ENCODE results near the gene RPTOR. TPM values are rescaled to one million over a fixed set of nuclear protein-coding genes. Genes with fewer than 3 reads are reported as not detected.

RPTOR gene
- total RNA-seq, 1 donor from 2014 or later: 11.7 TPM

DNA sequence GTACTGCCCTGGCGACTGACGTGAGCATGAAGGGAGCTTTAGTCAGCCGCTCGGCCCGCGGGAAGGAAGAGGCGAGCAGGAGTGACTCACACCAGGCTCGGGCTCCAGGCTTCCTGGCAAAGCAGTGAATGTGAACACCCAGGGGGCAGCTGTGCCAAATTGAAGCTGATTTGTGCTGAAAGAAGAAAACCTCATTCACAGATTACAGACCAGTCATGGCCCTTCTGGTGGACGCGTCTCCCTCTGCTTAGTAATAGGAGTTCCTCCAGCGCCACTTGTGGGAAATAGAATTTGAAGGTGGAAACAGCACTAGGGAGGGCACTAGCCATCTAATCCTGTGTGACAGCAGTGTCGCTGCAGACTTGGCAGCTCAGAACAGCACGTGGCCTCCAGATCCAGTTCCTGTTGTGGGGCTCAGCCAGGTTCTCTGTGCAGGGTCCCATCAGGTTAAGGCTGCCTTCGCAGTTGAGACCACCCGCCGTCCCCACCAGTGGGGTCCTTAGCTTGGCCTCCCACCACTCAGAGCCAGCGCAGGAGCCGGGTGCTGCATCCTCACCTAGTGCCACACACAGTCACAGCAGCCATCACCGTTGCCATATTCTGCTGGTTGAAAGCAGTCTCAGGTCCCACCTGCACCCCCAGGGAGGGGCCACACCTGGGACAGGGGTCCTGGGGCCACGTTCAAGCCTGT, 282.5 kb downstream of the RPTOR start:
- DNase-seq (ENCODE audit: low read depth in 2 of 2): peak; percentile 91 to 98

DNA sequence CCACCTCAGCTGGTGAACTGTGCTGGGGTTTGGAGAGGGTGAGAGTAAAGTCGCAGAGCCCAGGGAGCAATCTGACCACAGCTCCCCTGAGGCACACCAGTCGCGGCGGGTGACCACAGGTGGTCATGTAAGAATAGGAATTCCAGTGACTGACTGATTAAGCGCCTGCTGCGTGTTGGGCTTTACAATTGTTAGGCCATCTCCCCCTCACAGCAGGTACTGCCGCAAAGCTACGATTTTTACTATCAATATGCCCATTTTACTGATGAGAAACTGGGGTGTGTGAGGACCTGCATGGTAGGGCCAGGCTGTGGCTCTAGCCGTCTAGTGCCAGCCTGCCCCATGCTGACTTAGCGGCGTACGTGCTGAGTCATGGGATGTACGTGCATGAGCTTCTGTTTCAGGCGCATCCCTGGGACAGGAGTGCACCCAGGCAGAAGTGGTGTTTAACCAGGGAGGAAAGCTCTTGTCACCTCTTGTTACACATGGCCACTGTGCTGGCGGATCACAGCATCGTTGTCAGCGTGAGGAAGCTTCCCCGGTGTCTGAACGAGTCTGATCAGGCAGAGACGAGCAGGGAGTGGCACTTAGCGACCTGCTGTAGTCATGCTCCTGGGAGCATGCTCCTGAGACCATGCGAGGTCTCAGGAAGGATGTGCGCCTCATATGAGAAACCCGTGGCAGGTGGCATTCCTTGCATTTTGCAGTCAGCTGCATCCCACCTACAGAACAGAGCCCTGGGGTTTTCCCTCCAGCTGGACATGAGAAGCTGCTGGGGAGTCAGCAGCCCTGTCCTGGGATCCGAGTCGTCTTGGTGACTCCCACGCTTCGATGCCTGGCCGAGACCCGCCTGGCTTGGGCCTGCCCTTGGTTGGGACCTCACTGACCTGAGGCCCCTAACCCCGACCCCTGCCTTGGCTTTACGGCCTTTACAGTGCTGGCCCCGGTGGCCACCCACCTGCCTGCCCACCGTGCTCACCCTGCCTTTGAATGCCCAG, 283.3 kb downstream of the RPTOR start:
- peak; percentile 31 to 46 for DNase-seq (ENCODE audit: low read depth in 2 of 2)

DNA sequence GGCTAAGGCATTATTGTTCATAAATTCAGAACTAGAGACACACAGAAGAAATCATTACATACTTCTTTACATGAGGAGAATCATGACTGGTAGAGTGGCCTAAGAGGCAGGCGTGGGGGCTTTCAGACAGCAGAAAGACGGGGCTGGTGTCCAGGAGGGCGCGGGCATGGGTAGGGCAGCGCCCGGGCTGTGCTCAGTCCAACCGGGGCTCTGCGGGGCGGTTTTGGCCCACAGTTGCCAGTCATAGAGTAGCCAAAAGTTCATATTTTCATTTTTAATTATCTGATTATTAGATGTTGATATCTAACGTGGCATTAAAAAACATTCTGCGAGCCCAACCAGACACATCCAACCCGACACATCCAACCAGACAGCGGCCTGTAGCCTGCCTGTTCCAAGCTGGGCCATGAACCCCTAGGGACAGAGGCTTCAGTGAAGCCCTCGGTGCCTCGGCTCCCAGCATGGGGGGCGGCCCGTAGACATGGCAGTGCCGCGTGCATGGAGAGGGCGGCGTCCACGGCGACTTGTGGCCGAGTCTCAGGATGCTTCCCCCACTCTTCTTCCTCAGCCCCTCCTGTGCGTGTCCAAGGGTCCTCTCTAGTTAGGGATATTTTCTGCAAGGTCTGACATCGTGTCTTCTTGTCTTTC, 284.7 kb downstream of the RPTOR start:
- DNase-seq (ENCODE audit: low read depth in 2 of 2): no peak

DNA sequence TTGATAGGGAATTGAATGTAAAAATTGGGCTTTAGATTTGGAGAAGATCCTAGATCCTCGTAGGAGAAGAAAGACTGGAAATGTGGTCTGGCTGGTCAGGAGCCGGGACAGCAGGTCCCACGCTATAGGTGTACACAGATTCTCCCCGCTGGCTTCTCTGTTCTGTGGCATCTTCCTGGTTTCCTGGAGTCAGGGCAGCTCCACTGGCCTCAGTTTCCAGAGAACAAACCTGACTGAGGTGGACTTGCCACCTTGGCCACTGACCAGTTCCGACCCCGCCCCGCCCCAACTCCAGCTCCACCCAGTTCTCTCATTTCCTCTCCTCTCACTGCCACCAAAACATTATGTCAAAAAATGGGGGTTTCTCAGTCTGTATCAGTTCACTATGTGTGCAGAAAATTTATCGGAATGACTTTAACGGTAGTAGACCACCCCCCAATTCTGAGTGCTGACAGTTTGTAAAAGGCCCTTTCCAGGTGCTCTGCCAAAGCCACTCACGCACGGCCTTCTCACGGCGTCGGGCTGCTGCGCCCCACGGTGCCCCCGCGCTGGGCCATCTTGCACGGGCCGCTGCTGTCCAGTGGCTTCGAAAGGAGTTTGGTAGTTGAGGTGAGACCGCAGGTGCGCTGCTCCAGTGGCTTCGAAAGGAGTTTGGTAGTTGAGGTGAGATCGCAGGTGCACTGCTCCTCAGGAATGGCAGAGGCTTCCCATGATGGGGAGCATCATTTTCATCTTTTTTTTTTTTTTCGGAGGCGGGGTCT, 285.6 kb downstream of the RPTOR start:
- DNase-seq (ENCODE audit: low read depth in 2 of 2): no peak

DNA sequence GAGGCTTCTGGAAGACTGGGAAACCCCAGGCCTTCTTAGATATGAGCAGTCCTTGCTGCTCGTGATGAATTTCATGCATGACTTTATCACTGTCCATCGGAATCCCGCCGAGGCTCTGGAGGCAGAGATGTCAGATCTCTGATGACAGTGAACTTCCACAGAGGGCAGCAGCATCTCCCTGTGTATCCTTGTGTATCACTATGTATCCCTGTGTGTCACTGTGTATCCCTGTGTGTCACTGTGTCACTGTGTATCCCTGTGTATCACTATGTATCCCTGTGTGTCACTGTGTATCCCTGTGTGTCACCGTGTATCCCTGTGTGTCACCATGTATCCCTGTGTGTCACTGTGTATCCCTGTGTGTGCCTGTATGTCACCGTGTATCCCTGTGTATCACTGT, 286.9 kb downstream of the RPTOR start:
- no peak for DNase-seq (ENCODE audit: low read depth in 2 of 2)

DNA sequence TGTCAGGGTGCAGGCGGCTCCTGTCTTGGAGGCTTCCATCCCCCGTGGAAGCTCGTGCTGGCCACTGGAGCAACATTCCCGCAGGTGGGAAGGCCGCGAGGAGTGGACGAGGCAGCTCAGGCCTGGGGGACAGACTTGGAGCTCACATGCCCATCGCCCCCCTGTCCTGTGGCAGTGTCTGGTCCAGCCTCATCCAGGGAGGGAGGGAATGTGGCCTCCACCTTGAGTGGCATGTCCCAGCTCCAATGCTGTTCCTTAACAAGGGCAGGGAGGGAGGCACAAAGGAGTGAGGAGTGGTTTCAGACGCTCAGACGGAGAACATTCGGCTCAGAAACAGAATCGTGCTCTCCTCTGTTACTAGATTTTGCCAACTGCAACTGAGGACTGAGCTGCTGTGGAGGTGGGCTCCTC, 287.6 kb downstream of the RPTOR start:
- DNase-seq (ENCODE audit: low read depth in 2 of 2): peak; percentile 8 to 78

DNA sequence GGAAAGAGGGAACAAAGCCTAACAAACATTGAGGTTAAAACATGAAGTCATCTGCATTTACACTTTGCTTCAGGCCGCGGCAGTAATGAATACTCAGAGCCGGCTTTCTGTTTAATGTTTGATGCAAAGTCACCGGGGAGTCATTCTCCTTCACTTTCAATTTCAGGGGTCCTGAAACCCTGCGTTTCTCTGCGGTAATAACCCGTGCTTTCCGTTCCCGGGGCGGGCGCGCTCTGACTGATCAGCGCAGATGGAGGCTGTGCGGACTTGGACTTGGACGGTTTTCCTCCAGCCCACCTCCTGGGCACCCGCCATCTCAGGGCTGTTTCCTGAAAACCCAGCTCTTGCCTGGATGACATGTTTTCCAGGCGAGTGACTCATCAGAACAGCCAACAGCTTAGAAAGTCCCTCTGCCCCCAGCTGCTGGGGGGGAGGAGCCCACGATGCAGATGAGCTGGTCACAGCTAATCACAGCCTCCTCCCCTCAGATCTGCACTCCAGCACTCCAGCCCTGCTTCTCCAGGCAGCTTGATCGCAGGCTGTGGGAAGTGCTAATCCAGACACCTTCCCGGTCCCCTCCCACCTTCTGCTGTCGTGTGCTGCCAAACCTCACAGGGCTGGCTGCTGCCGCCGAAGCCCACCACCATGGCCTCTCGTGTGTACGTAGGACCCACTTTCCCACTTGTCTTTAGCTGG, 288.4 kb downstream of the RPTOR start:
- DNase-seq (ENCODE audit: low read depth in 2 of 2): peak; percentile 95 to 99

DNA sequence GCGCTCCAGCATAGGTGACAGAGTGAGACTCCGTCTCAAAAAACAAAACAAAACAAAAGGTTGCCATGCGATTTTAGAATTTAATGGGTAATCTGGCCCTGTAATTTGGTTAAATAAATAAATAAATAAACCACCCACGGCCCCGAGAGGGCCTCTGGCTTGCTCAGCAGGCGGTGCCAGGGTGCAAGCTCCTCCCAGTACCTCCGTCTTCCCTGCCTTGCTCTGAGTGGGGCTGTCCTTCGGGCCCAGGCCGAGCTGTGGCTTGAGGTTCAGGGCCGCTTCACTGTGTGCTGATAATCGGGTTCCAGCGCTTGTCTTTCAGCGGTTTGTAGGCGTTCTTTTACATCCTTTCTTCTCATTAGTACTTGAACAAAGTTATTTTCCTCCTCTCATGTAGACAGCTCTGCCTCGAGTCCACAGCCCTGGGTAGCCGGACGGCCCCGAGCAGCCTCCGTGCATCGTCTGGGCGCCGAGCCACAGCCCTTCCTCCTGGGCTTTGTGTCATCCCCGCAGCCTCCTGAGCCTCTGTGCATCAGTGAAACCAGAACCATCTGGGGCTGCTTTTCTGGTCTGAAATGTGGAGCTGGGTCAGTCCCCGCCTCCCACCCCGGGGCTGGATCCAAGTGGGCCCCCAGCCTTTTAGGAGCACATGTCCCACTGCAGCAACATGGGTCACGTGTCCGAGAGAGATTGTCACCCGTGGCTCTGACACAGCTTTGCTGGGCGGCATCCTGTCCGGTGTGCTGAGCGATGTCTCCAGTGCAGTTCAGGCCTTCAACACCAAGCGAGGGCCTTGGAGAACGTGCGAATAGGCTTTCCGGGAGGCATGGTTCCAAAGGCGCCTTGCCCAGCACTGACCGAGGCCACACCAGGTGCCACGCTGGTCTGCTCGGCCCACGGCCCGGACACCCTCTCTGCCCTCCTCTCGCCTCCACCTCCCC, 289.6 kb downstream of the RPTOR start:
- no peak for DNase-seq (ENCODE audit: low read depth in 2 of 2)

DNA sequence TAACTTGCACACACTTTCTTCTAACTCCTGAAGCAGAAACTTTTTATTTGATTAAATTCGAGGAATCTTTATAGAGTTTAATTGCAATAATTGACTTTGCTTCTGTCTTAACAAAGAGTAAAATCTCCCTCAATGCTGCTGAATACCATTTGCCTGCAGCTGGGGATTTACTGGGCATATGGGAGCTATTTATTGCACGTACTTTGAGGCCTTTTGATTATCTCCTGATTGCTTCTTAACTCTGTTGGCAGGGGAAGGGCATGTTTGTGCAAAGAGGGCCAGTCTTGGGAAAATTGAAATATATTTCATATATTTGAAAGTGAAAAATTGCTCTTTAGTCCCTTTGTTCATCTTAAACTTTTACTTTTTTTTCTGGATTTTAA, 290.2 kb downstream of the RPTOR start:
- DNase-seq (ENCODE audit: low read depth in 2 of 2): no peak

DNA sequence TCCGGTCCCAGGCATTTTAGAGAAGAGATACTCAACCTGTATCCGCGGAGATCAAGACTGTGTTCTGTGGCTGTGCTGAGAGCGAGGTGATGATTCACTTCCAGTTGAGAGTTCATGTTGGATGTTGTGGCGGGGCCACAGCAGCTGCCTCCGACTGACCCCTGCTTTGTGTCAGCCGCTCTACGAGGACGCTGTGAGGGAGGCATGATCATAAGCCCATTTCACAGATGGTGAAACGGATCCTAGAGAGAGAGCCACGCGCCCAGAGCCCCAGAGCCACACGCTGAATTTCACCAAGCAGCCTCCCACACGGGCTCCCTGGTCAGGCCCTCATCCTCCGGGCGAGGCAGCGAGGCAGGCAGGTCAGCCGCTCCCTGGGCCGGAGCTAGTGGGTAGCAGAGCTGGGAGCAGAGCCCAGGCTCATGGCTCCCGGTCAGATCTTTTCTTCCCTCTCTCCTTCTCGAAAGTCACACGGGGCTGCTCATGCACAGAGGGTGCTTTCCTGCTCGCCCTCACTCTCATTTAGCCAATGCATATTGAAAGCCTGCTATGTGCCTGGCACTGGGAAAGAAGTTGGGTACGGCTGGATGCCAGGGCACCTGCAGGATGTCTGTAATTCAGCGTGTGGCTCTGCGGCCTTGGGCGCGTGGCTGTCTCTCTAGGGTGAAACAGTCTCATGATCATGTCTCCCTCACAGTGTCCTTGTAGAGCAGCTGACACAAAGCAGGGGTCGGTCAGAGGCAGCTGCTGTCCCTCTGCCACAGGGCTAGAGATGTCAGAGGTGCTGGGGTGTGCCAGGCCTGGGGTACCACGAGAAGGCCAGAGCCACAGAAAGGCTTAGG, 291.4 kb downstream of the RPTOR start:
- no peak for DNase-seq (ENCODE audit: low read depth in 2 of 2)

DNA sequence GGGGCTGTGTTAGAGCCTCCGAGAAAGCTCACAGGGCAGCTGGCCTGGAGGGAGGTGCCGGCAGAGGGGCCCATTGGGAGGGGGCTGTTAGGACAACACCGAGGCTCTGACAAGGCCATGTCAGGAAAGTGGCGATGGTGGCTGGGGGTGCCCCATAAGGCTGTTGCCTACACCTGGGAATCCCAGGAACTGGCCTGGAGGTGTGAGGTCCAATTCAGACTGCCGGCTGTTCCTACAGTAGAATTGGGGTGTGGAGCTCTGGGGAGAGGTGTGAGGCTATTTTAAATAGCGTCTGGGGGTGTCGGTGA, 292.0 kb downstream of the RPTOR start:
- no peak for DNase-seq (ENCODE audit: low read depth in 2 of 2)

DNA sequence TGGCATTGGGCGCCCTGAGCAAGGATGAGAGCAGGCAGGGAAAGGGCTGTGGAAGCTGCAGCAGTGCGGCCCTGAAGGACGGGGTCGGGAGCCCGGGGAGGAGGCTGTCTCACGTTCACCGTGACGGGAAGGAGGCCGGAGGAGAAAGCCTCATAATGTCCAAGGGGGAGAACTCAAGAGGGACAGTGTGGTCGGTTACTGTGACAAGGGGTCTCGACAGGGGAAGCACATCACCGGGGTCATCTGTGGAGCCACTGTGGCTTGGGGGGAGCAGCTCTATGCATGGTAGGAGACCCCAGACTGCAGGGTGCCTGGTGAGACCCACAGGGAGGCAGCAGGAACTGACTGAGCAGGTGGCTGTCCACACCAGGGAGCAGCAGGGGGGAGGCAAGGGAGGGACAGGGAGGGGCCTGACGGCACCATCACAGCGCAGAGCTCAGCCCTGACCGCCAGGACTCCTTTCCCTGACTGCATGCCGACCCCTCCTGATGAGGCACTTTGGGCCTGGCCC, 292.4 kb downstream of the RPTOR start:
- no peak for DNase-seq (ENCODE audit: low read depth in 2 of 2)

DNA sequence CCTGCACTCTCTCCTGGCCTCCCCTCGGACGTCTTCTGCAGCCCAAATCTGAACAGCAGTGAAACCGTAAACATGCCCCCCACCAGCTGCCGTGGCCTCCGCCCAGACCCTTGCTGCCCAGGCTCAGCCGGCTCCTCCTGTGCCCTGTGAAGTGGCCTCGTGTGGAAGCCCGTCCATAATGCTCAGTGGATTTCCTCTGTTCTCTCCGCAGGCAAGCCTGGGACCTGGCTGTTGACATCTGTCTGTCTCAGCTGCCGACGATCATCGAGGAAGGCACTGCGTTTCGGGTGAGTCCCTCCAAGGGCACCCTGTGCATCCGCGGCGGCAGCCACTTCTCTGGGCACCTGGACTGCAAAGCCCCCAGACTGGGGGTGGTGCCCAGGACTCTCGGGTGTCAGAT, 293.1 kb downstream of the RPTOR start:
- no peak for DNase-seq (ENCODE audit: low read depth in 2 of 2)

DNA sequence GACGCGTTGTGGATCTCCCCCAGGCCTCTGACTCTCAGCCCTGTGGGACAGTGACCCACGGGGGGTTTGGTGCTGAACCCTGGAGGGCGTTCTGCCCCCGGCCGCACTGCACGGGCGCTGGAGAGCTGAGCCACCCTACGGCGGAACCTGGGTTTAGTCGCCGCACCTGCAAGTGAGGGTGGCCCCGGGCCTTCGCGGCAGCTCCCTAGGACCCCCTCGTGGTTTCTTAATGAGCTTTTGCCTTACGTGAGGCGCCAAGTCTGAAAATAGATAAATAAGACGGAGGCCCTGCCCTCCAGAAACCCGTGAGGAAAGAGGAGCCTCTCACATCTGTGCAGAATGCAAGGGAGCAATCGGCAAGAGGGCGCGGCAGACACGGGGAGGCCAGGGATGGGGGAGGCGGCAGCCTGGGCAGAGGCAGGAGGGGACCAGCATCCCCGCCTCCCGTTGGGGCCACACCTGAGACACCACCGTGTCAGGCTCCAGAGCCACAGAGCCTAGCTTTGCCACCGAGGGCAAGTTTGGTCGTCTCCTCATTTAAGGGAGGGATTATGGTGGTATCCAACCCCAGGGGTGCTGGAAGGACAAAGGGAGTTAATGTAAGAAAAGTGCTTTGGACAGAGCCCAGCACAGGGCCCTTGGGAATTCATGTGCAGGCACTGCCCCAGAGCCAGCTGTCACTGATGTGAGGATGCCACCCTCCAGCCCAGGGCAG, 293.8 kb downstream of the RPTOR start:
- DNase-seq (ENCODE audit: low read depth in 2 of 2): no peak

DNA sequence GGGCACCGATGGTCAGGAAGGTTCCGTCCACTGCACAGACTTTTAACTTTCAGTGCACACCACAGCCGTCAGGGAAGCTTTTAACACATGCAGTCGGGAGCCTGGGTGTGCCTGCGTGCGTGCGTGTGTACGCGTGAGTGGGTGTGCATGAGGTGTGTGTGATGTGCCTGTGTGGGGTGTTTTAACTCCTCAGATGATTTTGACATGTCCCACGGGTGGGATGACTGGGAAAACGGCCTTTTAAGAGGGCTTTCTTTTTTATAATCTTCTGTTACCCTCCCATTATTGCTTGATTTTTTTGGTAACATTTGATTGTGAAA, 294.3 kb downstream of the RPTOR start:
- no peak for DNase-seq (ENCODE audit: low read depth in 2 of 2)

DNA sequence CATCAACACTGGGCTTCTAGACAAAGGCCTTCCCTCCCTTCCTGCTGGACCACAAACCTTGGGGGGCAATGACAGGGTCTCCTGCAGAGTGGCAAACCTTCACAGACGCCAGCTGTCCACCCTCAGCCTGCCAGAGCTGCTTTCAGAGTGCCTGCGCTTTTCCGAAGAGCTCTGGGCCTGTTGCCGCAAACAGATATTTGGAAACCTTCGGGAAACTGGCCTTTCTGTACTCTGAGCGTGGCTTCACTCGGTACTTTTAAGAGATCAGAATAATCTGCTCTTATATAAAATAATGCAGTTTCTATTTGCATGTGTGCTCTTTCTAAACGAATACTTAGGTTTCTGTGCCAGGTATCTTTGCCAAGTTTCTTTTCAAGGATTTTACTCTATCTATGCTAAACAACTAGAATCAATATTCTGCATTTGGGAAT, 294.9 kb downstream of the RPTOR start:
- no peak for DNase-seq (ENCODE audit: low read depth in 2 of 2)

DNA sequence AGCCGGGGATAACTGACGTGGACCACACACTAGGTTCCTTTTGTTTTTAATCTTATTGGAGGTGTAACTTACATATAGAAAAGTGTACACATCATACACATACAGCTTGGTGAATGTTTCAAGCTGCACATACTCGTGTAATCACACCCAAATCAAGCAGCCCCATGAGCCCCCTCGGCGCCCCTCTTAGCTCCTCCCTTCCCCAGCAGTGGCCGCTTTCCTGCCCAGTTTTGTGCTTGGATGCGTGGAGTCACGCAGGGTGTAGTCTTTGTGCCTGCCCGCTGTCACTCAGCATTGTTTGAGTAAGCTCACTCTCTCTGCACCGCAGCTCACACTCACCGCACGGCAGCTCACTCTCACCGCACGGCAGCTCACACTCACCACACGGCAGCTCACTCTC, 295.3 kb downstream of the RPTOR start:
- no peak for DNase-seq (ENCODE audit: low read depth in 2 of 2)

DNA sequence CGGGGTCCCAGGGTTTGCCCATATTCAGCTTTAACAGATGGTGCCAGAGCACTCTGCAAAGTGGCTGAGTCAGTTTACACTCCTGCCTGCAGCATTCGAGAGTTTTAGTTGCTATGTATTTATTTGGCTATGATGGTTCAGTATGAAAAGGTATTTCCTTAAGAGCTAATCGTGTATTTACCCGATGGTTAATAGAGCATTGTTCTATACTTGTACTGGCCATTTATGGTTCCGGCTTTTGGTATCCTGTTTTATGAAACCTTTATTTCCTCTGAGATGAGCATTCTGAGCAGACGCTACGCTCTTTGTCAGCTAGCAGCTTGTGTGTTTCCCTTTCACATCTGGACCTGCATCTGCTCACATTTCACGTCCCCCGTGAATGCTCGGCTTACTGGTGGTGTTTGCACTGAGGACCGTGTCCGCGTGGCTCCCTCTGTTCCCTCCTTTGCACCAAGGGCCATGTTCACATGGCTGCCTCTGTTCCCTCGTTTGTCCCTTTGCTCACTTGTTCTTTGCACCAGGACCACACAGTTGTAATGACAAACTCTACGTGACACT, 297.9 kb downstream of the RPTOR start:
- peak in 1 of 2 donors; percentile 58 for DNase-seq (ENCODE audit: low read depth in 2 of 2)
